Effector CD8-positive, alpha-beta T cell (primary cell): Measurements from ENCODE around the gene NTNG1.

Source experiments
- DNase-seq: peaks from one replicate; lab custom pipeline; 2025; lab: John Stamatoyannopoulos, UW

NTNG1 gene

GRCh38 chr1:107457989-107458388 lies 317.1 kb downstream of the NTNG1 start:
- no peak for DNase-seq

GRCh38 chr1:107459204-107459904 lies 318.5 kb downstream of the NTNG1 start:
- DNase-seq, result no peak

DNA sequence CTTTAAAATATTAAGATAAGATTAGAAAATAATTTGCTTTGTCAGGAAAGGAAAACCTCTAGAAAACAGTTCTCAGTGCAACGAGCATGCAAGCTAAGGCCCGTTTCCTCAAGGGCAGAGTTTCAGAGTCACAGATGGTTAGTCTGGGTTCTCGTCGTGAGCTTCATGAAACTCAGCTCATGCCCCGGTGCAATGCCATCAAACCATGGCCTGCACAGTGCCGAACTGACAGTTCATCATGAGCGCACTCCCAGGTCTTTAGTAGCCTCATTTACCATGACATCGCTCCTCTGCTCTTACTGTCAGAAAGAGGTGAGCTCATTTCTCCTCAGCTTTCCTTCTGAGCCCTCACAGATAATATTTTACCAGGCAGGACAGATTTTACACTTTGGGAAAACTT lies 319.2 kb downstream of the NTNG1 start:
- DNase-seq, result no peak

DNA sequence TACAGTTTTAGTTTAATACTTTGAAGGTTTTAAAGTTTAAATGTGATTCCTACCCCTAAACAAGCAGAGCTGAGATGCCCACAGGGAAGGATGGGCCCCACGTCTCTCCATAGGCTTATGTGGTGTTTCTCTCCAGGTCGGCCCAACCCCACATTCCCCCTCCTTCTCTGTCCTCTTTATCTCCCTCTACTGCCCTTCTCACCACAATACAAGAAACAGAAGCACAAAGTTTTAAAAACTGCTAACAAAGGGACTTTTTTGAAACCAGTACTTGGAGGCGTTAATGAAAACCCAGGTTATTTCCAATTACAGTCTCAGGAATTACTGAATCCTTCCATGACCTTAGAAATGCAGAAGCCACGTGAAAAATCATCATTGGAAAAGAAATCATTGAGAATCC lies 324.0 kb downstream of the NTNG1 start:
- no peak for DNase-seq

DNA sequence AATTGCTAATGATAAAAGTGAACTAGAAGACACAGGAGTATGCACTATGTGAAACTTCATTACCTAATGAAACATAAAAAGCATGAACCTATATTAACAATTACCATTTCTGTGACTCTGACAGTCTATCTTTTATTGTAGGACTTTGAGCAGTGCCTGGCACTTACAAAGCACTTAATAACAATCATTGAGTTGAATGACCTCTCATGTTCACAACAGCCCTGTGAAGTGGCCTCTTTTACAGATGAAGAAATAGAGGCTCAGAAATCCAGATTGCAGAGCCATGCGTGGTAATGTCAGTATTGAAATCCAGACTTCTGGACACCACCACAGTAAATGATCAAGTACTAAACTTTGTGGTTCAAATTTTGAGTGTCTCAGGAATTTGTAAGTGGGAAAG lies 326.4 kb downstream of the NTNG1 start:
- no peak for DNase-seq

- no peak for DNase-seq
Observed at GRCh38 chr1:107467811-107468210, 327.0 kb downstream of the NTNG1 start.

DNA sequence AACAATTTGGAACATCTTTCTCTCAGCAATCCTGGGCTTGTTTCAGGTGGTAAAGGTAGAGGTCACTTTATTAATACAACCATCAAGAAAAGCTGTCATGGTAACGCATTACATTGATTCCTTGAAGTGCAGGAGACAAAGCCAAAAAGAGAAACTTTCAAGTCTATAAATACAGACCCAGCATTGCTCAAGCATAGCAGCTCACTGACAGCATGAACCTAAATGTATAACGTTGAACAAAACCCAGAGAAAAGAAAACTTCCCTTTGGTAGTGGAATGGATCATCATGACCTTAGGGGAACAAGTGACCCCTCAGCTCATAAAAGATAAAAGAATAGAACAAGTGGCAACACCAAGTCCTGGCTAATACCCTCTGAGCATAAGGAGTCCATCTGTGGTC lies 332.2 kb downstream of the NTNG1 start:
- no peak for DNase-seq

DNA sequence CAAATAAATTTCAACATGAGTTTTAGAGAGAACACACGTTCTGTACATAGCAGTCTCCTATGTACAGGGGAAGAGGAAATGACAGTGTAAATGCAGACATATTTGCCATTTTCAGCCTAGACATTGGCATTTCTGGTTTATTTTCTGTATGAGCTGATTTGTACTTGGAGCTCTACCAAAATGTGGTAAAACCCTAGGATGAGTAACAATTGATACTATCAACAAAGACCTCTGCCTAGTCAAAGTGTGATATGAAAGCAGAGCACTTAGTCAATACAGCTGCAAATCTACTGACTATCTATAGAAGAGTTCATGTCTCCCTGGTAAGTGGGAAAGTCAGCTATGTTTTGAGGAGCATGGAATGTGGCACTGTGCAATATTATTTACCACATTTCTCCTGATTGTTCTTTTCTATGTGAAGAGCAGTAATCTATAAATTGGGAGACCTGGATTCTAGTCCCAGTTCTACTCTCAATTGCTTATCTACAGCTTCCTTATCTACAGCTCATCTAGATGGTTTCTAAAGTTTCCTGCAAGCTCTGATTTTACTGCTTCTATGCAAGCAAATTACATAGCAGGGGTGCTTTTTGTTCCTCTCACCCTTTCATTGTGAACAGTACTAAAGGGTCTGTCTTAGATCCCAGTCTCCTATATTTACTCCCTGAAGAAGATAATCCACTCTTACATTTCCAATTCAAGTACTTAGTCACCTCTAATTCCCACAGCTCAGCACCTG lies 334.2 kb downstream of the NTNG1 start:
- no peak for DNase-seq

DNA sequence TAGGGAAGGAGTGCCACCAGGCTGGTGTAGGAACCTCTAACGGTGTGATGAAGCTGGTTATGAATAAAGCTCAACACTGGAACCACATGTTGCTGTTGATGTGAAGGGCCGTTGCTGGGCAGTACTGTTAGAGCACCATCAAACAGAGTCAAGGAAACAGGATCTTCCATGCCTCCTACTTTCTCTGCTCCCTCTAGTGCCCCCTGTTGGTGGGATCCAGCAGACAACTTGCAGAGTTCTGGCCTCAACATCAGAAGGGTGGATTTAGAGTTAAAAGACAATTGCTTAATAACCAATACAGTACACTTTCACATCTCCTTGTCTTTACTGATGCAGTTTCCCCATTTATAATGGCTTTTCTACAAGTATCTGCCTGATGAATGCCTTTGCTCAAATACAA lies 336.4 kb downstream of the NTNG1 start:
- DNase-seq, result no peak

- no peak for DNase-seq
Observed at GRCh38 chr1:107479865-107480350, 339.1 kb downstream of the NTNG1 start.

GRCh38 chr1:107480548-107481415 lies 339.9 kb downstream of the NTNG1 start:
- DNase-seq, result no peak

- no peak for DNase-seq
Observed at GRCh38 chr1:107481756-107482384, 341.0 kb downstream of the NTNG1 start.

DNA sequence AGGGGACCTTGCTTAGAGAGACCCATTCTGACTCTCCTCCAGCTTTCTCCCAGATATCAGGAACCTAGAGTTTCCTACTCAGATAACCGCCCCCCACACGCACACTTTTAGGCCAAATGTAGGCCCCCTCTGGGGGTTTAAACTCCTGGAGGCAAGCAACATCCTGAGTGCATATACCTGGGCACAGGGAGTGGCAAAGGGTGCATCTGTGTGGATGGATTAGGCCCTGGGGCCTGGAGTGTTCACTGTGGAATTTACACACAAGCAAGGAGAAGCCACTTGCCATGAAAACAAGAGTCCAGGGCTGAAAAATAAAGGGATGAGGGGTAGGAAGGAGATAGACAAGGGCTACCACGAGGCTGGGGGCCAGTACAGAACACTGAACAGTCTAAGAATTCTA lies 343.1 kb downstream of the NTNG1 start:
- no peak for DNase-seq

GRCh38 chr1:107486349-107486748 lies 345.5 kb downstream of the NTNG1 start:
- no peak for DNase-seq

DNA sequence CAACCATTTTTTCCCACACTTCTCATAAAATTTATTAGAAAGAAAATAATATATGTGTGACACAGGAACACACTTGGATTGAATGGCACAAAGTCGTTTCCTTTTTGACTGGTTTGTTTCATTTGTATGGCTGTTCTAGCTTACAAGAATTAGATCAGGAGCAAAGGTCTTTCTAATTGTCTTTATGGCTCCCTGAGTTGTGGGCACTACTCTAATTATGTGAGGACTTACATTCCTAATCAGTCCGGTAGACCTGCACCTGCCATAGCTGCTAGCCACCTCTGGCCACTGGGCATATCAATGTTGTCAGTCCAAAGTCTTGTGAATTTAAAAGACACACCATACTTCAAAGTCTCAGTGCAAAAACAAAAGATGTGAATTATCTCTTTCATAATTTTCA lies 346.7 kb downstream of the NTNG1 start:
- no peak for DNase-seq

DNA sequence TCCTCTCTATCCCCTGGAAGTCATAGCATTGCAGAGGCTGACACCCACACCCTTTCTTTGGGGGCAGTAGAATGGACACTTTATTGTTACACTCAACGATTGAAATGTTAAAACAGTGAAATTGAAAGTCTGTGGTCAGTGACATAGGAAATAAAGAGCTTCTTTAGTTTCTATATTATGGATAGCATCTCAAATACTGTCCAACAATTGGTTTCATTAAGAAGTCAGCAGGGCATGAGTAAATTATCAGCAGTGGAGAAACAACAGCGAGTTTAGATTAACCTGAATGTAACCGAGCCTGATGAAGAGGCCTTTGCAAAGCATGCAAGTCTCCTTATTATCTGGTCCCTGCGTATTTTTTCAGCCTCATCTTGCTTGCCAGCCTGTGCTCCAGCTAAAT lies 350.7 kb downstream of the NTNG1 start:
- DNase-seq, result no peak

DNA sequence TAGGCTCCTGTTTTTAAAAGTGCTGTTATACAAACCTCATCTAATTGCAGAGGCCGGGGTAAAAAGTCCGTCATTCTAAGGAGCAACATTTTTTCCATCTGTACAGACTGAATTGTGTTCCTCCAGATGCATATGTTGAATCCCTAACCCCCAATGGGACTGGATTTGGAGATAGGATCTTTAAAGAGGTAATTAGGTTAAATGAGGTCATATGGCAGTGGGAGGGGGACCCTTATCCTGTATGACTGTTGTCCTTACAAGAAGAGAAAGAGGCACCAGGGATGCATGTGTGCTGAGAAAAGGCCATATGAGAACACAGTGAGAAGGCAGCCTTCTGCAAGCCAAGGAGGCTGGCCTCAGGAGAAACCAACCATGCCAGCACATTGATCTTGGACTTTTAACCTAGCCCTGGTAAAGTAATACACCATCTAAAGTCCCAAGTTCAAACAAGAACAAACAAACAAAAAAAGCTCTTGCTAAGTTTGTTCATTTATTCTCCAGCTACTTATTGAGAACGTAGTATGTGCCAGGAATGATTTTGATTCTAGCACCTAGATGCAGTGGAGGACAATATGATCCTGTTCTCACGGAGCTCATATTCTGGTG lies 352.4 kb downstream of the NTNG1 start:
- DNase-seq, result no peak

- no peak for DNase-seq
Observed at GRCh38 chr1:107494061-107494460, 353.2 kb downstream of the NTNG1 start.

DNA sequence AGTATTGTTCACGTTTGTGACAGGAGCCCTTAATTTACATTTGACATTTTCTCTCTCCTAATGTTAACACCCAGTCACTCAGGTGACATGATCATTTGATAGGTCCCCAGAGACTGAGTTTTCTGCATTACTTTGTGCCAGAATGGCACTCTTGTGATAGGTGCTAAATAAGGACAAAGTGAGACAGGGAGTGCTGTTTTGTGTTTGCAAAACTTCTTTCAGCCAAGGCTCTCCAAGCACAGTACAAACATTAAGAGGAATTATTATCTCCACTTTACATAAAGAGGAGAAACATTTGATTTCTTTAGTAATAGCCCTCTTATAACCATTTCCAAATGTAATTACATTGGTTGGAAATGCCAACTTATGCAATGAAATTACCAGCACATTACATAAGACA lies 355.2 kb downstream of the NTNG1 start:
- DNase-seq, result no peak

DNA sequence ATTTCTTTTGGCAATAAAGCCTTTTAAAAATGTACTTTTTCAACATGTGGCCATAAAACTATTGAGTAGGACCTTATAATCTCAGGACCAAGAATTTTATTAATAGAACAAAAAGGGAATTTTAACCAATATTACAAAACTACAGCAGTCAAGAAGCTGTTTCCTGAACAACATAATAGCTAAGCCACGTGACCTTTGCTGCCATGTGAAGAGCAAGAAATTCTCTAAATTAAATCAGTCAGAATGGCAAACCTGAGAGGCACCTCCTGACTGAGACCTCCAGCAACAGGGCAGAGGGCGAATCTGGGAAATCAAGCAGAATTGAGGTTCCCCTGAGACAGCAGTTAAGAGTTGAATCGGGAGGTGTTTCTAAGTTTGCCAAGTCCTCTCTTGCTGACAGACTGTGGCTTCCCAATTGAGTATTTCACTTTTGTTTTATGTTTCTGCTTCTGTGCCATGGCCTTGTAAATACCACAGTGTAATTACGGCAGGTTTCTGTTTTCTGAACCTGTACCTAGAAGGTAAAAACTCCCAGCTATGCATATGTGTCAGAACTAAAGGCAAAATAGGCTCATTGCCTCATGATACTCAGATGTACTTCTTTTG lies 358.4 kb downstream of the NTNG1 start:
- no peak for DNase-seq

GRCh38 chr1:107501081-107501605 lies 360.3 kb downstream of the NTNG1 start:
- DNase-seq, result no peak
